Esophagus squamous epithelium (tissue), 5 donors: ENCODE measurements around the gene GALNT2. TPM values are rescaled to one million over a fixed set of nuclear protein-coding genes. Genes with fewer than 3 reads are reported as not detected.
A peak's percentile ranks its signal among the peaks of the same experiment; 100 is the strongest.

ENCODE experiments used
- DNase-seq: peaks from one replicate; lab custom pipeline; 2025; lab: John Stamatoyannopoulos, UW
- H3K27ac ChIP-seq, 4 donors: fragments of 200-600 bp; sonication (generic); one replicate each; pipeline ENCODE4 v1.5.1; 2016 to 2019; ENCODE audit warnings: mild to moderate bottlenecking in 1 of 4
- H3K27me3 ChIP-seq, 4 donors: fragments of 200-600 bp; sonication (generic); 1 replicate in 3 of 4; 2 replicates in 1 of 4; pipeline versions ENCODE4 v1.5.1 to v1.6.0; 2017 to 2021; ENCODE audit warnings: antibody characterized with exemption in 1 of 4
- H3K36me3 ChIP-seq, 3 donors: fragments of 200-600 bp; sonication (generic); one replicate each; pipeline ENCODE4 v1.5.1; 2016 to 2019
- H3K4me1 ChIP-seq, 3 donors: fragments of 200-600 bp; sonication (generic); one replicate each; pipeline ENCODE4 v1.5.1; 2017 to 2019
- H3K4me3 ChIP-seq, 4 donors: fragments of 200-600 bp; sonication (generic); 1 replicate in 3 of 4; 2 replicates in 1 of 4; pipeline ENCODE4 v1.5.1; 2016 to 2019; ENCODE audit warnings: mild to moderate bottlenecking in 2 of 4, moderate library complexity in 1 of 4
- H3K9me3 ChIP-seq, 3 donors: fragments of 200-600 bp; sonication (generic); one replicate each; pipeline ENCODE4 v1.5.1; 2016 to 2019
- CTCF ChIP-seq, 6 experiments: fragments of 450-650 bp in 4 of 6; fragments of 200-600 bp in 2 of 6; sonication (generic) in 2 of 6; IDR thresholded peaks; one replicate each; pipeline ENCODE4 v1.5.1; 2016 to 2019; ENCODE audit warnings: antibody characterized with exemption in 6 of 6, mild to moderate bottlenecking in 4 of 6, moderate library complexity in 4 of 6
- POLR2A ChIP-seq, 4 donors: fragments of 450-650 bp; IDR thresholded peaks; one replicate each; pipeline ENCODE4 v1.6.1; 2017; ENCODE audit warnings: antibody characterized with exemption in 4 of 4, mild to moderate bottlenecking in 4 of 4, moderate library complexity in 3 of 4
- WGBS, 2 donors: methylation state at CpG; one replicate each; pipeline ENCODE4 v1.1.5; 2018; 5-methylcytosine and 5-hydroxymethylcytosine counted together
- intact Hi-C: fragments of 100-400 bp; cut with DNase I; formaldehyde crosslinking; loops from one replicate; pipeline ENCODE4 v1.15.0; 2022
- total RNA-seq, 4 donors: library from RNA; depleted of rRNA; stranded (reverse); fragments of >200 nt; gene quantifications; one replicate each; pipeline ENCODE4 v1.1.0, GENCODE V29; 2016
- donor health status: DM: yes; HTN: yes; CAD: no.

Gene GALNT2
- total RNA-seq, 4 donors from 2014 or later: 25.8 to 36.2 (median 31.0) TPM

DNA sequence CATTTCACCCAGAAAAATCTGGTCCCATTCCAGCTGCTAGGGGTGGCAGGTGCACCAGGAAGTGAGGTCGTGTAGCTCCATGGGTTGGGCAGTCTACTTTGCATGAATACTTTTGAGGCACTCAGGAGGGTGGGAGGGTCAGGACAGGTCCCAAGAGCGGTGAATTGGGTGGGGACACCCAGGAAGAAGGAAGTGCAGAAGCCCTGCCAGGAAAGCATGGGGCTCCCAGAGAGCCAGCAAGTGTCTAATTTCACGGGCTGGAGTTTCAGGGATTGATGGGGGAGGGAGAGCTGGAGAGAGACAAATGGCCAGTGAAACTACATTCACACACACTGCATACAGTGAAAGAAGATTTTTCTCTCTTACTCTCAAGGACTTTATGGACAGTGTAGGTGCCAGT lies 137.8 kb downstream of the GALNT2 start:
- Histone ChIP-seq H3K27ac (peak overlapping the region in 3 of 4 donors; percentile 6 to 31 (median 25)), H3K9me3 (no peaks in the 10 kb centered on the region), H3K27me3 (no peaks in the 10 kb centered on the region), H3K4me3 (no peak overlapping the region), H3K36me3 (peaks cover 0 to 33% (median 0%) of the 10 kb centered on the region in 3 donors), H3K4me1 (peaks cover 0 to 18% (median 11%) of the 10 kb centered on the region in 3 donors)
- no peak for TF ChIP-seq CTCF (IDR thresholded peaks at IDR 0.05)
- intact Hi-C loops: no loop called here
- WGBS, 2 donors: 53 to 58% methylated on average over 3 of the region's 3 CpGs
- DNase-seq: no peak

GRCh38 chr1:230205719-230206198 lies 138.7 kb downstream of the GALNT2 start:
- DNase-seq: no peak
- 68 to 80% methylated on average over 6 to 7 of the region's 7 CpGs for WGBS, 2 donors
- no peaks in the 10 kb centered on the region for H3K9me3 ChIP-seq
- H3K4me1 ChIP-seq: peaks cover 0 to 27% (median 17%) of the 10 kb centered on the region in 3 donors
- intact Hi-C loops: no loop called here
- H3K36me3 ChIP-seq: peaks cover 0 to 33% (median 0%) of the 10 kb centered on the region in 3 donors
- H3K27ac ChIP-seq: peak overlapping the region in 1 of 4 donors; percentile 31
- no peak overlapping the region for H3K4me3 ChIP-seq
- no peaks in the 10 kb centered on the region for H3K27me3 ChIP-seq
- TF ChIP-seq CTCF (IDR thresholded peaks at IDR 0.05) (no peak), POLR2A (IDR thresholded peaks at IDR 0.05) (no peak)

DNA sequence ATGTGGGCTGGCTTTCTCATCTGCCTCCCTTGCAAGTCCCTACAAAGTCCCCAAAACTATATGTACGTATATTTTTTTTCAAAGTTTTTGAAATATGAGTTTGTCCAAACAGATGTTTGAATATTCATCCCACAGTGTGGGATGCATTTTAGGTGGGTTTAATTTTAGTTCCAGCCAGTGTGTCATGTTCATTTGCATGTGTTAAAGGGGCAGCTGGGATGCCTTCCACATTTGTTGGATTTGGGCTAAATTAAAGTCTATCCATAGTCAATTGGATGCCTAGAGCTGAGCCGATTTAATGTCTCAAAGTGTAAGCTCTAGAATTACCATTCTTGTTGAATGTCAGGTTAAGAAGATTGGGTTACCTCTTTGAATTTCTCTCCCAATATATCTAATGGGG lies 139.2 kb downstream of the GALNT2 start:
- WGBS, 2 donors: 84 to 89% methylated on average over 2 of the region's 2 CpGs
- Histone ChIP-seq H3K4me1 (peaks cover 0 to 31% (median 17%) of the 10 kb centered on the region in 3 donors), H3K4me3 (no peak overlapping the region), H3K27me3 (no peaks in the 10 kb centered on the region), H3K9me3 (no peaks in the 10 kb centered on the region), H3K27ac (no peak overlapping the region), H3K36me3 (peaks cover 0 to 33% (median 0%) of the 10 kb centered on the region in 3 donors)
- TF ChIP-seq POLR2A (IDR thresholded peaks at IDR 0.05) (no peak), CTCF (IDR thresholded peaks at IDR 0.05) (no peak)
- no peak for DNase-seq
- intact Hi-C loops: no loop called here

DNA sequence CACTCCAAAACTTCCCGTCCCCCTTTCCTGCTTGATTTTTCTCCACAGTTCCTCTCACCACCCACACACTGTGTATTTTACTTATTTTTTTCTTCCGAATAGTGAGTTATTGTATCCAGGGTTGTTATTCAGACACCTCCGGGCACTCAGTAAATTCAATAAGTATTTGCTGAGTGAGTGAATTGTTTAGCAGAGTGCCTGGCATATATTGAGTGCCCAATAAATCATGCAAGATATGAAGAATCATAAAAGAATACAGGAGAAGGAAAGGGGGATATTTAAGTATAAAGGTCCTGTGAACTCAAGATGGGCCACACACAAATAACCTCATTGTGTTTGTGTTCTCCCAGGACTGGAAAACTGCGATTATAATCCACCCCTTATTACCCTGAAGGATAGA lies 139.9 kb downstream of the GALNT2 start:
- no peak overlapping the region for H3K4me3 ChIP-seq
- DNase-seq: no peak
- peaks cover 0 to 33% (median 0%) of the 10 kb centered on the region in 3 donors for H3K36me3 ChIP-seq
- peaks cover 0 to 39% (median 19%) of the 10 kb centered on the region in 3 donors for H3K4me1 ChIP-seq
- TF ChIP-seq POLR2A (IDR thresholded peaks at IDR 0.05) (no peak), CTCF (IDR thresholded peaks at IDR 0.05) (no peak)
- no peaks in the 10 kb centered on the region for H3K27me3 ChIP-seq
- WGBS, 2 donors: 77 to 86% methylated on average over 4 of the region's 4 CpGs
- intact Hi-C loops: no loop called here
- no peak overlapping the region for H3K27ac ChIP-seq
- H3K9me3 ChIP-seq: no peaks in the 10 kb centered on the region

- Histone ChIP-seq H3K9me3 (no peaks in the 10 kb centered on the region), H3K36me3 (peaks cover 0 to 32% (median 0%) of the 10 kb centered on the region in 3 donors), H3K27me3 (no peaks in the 10 kb centered on the region), H3K4me1 (peaks cover 0 to 45% (median 19%) of the 10 kb centered on the region in 3 donors), H3K27ac (no peak overlapping the region), H3K4me3 (no peak overlapping the region)
- 97% methylated on average over 6 of the region's 6 CpGs for WGBS, 2 donors
- TF ChIP-seq POLR2A (IDR thresholded peaks at IDR 0.05) (no peak), CTCF (IDR thresholded peaks at IDR 0.05) (no peak)
- no peak for DNase-seq
- intact Hi-C loops: no loop called here
Measured at GRCh38 chr1:230207598-230207997, 140.6 kb downstream of the GALNT2 start.
